ENCODE data around the gene AK5.

The AK5 gene

DNA sequence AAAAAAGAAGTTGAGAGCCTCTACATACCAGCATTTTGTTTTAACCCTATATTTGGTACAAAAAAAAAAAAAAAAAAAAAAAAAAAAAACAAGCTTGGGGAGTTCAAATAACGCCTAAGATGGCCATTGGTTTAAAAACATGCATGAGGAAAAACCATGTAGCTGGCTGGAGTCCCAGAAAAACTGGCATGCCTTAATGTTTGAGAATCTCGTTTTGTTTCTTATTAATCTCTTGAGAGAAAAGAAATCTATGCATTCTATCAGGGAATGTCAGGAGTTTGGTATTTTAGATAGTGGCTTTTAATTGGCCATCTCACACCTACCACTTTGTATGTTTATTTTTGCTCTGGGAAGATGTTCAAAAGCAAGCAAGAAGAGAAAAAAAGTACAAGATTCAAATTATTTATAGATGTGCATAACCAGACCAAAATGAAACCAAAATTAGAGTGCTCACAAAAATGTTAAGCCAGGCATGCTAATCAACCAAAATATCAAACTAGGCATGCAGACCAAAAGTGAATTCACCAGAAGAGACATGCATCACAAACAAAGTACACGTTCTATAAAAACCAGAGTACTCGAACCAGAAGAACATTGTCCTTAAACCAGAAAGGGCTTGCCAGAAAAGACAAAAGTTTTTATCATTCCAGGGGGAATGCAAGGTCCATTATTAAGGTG is 156.6 kb downstream of the AK5 start:
- peak; percentile 56; the same call in 2 of the 3 replicates for ATAC-seq

GRCh38 chr1:77446841-77447555 is 165.2 kb downstream of the AK5 start:
- no peak; the same call in 2 of the 3 replicates for ATAC-seq
- TF ChIP-seq ISL1 (CRISPR knock-in tag; IDR thresholded peaks at IDR 0.05), result no peak

More for the DNA sequence above, 156.6 kb downstream of the AK5 start:
- TF ChIP-seq, protein P1, sequence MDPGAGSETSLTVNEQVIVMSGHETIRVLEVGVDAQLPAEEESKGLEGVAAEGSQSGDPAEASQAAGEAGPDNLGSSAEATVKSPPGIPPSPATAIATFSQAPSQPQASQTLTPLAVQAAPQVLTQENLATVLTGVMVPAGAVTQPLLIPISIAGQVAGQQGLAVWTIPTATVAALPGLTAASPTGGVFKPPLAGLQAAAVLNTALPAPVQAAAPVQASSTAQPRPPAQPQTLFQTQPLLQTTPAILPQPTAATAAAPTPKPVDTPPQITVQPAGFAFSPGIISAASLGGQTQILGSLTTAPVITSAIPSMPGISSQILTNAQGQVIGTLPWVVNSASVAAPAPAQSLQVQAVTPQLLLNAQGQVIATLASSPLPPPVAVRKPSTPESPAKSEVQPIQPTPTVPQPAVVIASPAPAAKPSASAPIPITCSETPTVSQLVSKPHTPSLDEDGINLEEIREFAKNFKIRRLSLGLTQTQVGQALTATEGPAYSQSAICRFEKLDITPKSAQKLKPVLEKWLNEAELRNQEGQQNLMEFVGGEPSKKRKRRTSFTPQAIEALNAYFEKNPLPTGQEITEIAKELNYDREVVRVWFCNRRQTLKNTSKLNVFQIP (CRISPR knock-in tag; IDR thresholded peaks at IDR 0.05; ENCODE audit: borderline replicate concordance, low read depth), result no peak
- TF ChIP-seq ISL1 (CRISPR knock-in tag; IDR thresholded peaks at IDR 0.05), result peak; percentile 31; the same call in 1 of the 2 replicates

DNA sequence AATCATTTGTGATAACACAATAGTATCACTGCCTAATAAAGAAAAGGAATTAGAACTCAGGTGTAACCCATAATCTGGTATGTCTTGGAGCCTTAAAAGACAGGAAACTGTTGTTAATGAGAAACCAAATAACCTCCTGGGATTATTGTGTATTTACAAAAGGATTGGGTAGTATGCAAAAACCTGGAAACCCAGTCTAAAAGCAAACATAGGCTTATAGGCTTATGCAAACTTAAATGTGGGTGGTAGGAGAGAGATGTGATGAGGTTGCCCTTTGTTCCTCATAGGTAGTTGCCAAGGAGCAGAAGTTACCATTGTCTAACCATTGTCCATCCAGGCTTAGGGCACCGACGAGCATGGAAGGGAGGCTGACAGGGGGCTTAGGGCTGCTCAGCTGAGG is 165.8 kb downstream of the AK5 start:
- ATAC-seq, result no peak
- no peak for TF ChIP-seq RARB (CRISPR knock-in tag; IDR thresholded peaks at IDR 0.05)
- TF ChIP-seq, protein P2, sequence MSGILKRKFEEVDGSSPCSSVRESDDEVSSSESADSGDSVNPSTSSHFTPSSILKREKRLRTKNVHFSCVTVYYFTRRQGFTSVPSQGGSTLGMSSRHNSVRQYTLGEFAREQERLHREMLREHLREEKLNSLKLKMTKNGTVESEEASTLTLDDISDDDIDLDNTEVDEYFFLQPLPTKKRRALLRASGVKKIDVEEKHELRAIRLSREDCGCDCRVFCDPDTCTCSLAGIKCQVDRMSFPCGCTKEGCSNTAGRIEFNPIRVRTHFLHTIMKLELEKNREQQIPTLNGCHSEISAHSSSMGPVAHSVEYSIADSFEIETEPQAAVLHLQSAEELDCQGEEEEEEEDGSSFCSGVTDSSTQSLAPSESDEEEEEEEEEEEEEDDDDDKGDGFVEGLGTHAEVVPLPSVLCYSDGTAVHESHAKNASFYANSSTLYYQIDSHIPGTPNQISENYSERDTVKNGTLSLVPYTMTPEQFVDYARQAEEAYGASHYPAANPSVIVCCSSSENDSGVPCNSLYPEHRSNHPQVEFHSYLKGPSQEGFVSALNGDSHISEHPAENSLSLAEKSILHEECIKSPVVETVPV (CRISPR knock-in tag; IDR thresholded peaks at IDR 0.05), result no peak
- TF ChIP-seq TOX (CRISPR knock-in tag; IDR thresholded peaks at IDR 0.05; ENCODE audit: borderline replicate concordance), result no peak
- TF ChIP-seq ARNTL (CRISPR knock-in tag; IDR thresholded peaks at IDR 0.05; ENCODE audit: borderline replicate concordance, low read depth), result no peak
- TF ChIP-seq ZNF8 (CRISPR knock-in tag; IDR thresholded peaks at IDR 0.05), result no peak
- TF ChIP-seq ZFP3 (CRISPR knock-in tag; IDR thresholded peaks at IDR 0.05), result no peak
- no peak for TF ChIP-seq GLIS3 (CRISPR knock-in tag; IDR thresholded peaks at IDR 0.05)
- no peak for TF ChIP-seq TSHZ2 (CRISPR knock-in tag; IDR thresholded peaks at IDR 0.05)
- TF ChIP-seq BACH2 (CRISPR knock-in tag; IDR thresholded peaks at IDR 0.05; ENCODE audit: borderline replicate concordance), result no peak
- TF ChIP-seq SNAI2 (CRISPR knock-in tag; IDR thresholded peaks at IDR 0.05), result no peak
- TF ChIP-seq PATZ1 (CRISPR knock-in tag; IDR thresholded peaks at IDR 0.05; ENCODE audit: borderline replicate concordance), result no peak
- no peak for TF ChIP-seq ZC3H10 (CRISPR knock-in tag; IDR thresholded peaks at IDR 0.05)
- no peak for TF ChIP-seq ZNF70 (CRISPR knock-in tag; IDR thresholded peaks at IDR 0.05)
- TF ChIP-seq PPARA (CRISPR knock-in tag; IDR thresholded peaks at IDR 0.05; ENCODE audit: borderline replicate concordance), result no peak
- no peak for TF ChIP-seq ISL1 (CRISPR knock-in tag; IDR thresholded peaks at IDR 0.05)
- no peak for TF ChIP-seq TCF4 (CRISPR knock-in tag; IDR thresholded peaks at IDR 0.05; ENCODE audit: borderline replicate concordance)

GRCh38 chr1:77459881-77460280 is 178.1 kb downstream of the AK5 start:
- no peak for ATAC-seq
- TF ChIP-seq ZNF70 (CRISPR knock-in tag; IDR thresholded peaks at IDR 0.05) (no peak), PPARA (CRISPR knock-in tag; IDR thresholded peaks at IDR 0.05; ENCODE audit: borderline replicate concordance) (no peak), ZC3H10 (CRISPR knock-in tag; IDR thresholded peaks at IDR 0.05) (no peak), ZFP3 (CRISPR knock-in tag; IDR thresholded peaks at IDR 0.05) (no peak)

DNA sequence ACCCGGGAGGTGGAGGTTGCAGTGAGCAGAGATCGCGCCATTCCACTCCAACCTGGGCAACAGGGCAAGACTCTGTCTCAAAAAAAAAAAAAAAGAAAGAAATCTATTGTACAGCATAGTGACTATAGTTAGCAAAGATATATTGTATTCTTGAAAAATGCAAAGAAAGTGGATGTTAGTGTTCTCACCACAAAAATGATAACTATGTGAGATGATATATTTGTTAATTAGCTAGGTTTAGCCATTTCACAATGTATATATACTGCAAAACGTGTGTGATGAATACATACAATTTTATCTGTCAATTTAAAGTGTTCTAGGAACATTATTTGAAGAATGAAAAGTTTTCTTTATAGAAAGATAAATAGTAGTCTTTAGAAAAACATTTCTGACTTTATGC is 179.9 kb downstream of the AK5 start:
- no peak for ATAC-seq
- no peak for TF ChIP-seq SNAI2 (CRISPR knock-in tag; IDR thresholded peaks at IDR 0.05)
- TF ChIP-seq, protein P2 (CRISPR knock-in tag; IDR thresholded peaks at IDR 0.05), result no peak
- no peak for TF ChIP-seq TSHZ2 (CRISPR knock-in tag; IDR thresholded peaks at IDR 0.05)
- TF ChIP-seq ZFP30 (CRISPR knock-in tag; IDR thresholded peaks at IDR 0.05), result no peak
- no peak for TF ChIP-seq CSDC2 (CRISPR knock-in tag; IDR thresholded peaks at IDR 0.05)
- no peak for TF ChIP-seq ZNF565 (CRISPR knock-in tag; conservative IDR thresholded peaks at IDR 0.05; ENCODE audit: low read depth)

Measured in SK-N-SH treated with all-trans-retinoic acid at 6 μM for 48 hours (cell line).